ENCODE results near the gene DDIT4L. TPM values are rescaled to one million over a fixed set of nuclear protein-coding genes. Genes with fewer than 3 reads are reported as not detected.
A peak's percentile ranks its signal among the peaks of the same experiment; 100 is the strongest.

Gene DDIT4L, protein sequence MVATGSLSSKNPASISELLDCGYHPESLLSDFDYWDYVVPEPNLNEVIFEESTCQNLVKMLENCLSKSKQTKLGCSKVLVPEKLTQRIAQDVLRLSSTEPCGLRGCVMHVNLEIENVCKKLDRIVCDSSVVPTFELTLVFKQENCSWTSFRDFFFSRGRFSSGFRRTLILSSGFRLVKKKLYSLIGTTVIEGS
- total RNA-seq = 3.3 and 6.4 TPM in 2 replicates
- polyA plus RNA-seq = 10.8 and 14.2 TPM in 2 replicates
- polyA plus RNA-seq (2012) = 6.1 and 6.9 TPM in 2 replicates
- polyA minus RNA-seq (ENCODE audit: low replicate concordance) = 1.5 and 2.2 TPM in 2 replicates

DNA sequence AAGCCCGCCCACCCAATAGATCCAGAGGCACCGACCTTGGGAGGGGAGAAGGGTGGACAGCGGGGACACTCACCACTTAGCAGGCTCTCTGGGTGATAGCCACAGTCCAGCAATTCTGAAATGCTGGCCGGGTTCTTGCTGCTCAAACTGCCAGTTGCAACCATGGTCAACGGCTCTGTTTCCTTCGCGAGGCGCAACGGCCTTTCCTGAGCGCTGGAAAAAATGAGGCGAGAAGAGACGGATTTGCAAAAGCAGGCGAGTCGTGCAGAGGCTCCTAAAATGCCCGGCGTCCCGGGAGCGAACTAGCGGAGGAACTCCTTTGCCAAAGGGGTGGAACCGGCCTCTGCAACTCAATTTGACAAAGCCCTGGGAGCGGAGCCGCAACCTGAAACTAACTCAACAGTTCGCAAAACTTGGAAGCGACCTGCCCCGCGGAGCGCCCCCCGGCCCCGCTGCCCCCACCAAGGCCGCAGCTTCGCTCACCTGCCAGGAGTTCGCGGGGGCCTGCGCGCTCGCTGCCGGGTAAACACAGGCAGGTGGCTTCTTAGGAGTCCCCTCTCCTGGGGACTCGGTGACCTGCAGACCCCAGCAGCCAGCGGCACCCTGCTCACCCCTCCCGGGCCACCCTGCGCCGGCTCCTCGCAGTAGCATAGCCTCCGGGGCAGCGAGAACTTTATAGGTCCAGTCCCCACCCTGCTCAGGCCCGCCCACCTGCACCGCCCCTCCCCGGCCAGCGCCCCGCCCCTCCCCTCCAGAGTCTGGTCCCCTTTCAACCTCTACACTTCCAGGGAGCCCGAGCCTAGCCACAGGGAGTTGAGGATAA, at the start of gene DDIT4L:
TSS of gene DDIT4L (minus strand) at position 649 of the 823 bp plus-strand sequence. CDS start at position 164, 485 bp downstream.
- Histone ChIP-seq H2AFZ (ENCODE audit: low read length) (peak within 1 kb of the TSS; percentile 86), H3K27me3 (ENCODE audit: control insufficient read depth, insufficient read depth, low read length) (no peaks in the 10 kb centered on the region), H3K9me3 (ENCODE audit: control insufficient read depth, insufficient read depth, low read depth, low read length) (no peaks in the 10 kb centered on the region), H3K4me1 (ENCODE audit: control insufficient read depth, extremely low read depth, insufficient read depth, low read length) (no peaks in the 10 kb centered on the region), H3K4me2 (ENCODE audit: extremely low read depth, insufficient read depth, low read length) (peak within 1 kb of the TSS; percentile 86), H3K4me3 (replicated peaks in 1 of 4; ENCODE audit: control extremely low read depth in 1 of 4, insufficient read depth in 1 of 4, low read depth in 3 of 4, low read length in 4 of 4) (peak within 1 kb of the TSS; percentile 70 to 73 (median 72)), H4K20me1 (ENCODE audit: control insufficient read depth, extremely low read depth, insufficient read depth, low read length) (no peaks in the 10 kb centered on the region), H3K9ac (ENCODE audit: insufficient read depth, low read length) (peak within 1 kb of the TSS; percentile 41), H3K27ac (ENCODE audit: insufficient read depth, low read length) (no peak within 1 kb of the TSS), H3K79me2 (ENCODE audit: control insufficient read depth, insufficient read depth, low read length) (no peaks in the 10 kb centered on the region), H3K36me3 (ENCODE audit: control insufficient read depth, insufficient read depth, low read length) (no peaks in the 10 kb centered on the region)
- TF ChIP-seq, protein P1, sequence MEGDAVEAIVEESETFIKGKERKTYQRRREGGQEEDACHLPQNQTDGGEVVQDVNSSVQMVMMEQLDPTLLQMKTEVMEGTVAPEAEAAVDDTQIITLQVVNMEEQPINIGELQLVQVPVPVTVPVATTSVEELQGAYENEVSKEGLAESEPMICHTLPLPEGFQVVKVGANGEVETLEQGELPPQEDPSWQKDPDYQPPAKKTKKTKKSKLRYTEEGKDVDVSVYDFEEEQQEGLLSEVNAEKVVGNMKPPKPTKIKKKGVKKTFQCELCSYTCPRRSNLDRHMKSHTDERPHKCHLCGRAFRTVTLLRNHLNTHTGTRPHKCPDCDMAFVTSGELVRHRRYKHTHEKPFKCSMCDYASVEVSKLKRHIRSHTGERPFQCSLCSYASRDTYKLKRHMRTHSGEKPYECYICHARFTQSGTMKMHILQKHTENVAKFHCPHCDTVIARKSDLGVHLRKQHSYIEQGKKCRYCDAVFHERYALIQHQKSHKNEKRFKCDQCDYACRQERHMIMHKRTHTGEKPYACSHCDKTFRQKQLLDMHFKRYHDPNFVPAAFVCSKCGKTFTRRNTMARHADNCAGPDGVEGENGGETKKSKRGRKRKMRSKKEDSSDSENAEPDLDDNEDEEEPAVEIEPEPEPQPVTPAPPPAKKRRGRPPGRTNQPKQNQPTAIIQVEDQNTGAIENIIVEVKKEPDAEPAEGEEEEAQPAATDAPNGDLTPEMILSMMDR (conservative IDR thresholded peaks at IDR 0.05 in 1 of 2, IDR thresholded peaks at IDR 0.05 in 1 of 2; ENCODE audit: low read depth in 1 of 2, low read length in 2 of 2) = no peak
- TF ChIP-seq EZH2 (IDR thresholded peaks at IDR 0.05; ENCODE audit: low read length, missing control alignments) = no peak
- peak; percentile 34 to 35 for DNase-seq (ENCODE audit: low read depth in 2 of 2)

DNA sequence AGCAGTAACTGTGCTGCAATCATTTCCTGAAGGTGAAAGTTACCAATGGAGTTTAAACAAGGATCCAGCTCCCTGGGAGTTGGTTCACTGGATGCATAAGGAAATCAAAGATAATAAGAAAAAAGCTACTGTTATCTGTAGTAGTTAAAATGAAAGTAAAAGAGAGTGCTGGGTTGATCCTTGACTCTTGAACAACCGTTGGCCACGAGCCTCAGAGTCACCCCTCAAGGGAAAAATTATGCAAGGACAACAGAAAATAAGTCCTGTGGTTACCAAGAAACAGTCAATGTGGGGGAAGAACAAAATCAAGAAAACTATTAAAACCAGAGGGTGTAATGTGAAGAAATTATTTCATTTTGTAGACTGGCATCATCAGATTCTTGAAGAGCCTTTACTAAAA, 49.7 kb upstream of the DDIT4L start:
- H4K20me1 ChIP-seq (ENCODE audit: control insufficient read depth, extremely low read depth, insufficient read depth, low read length) = no peaks in the 10 kb centered on the region
- H3K9me3 ChIP-seq (ENCODE audit: control insufficient read depth, insufficient read depth, low read depth, low read length) = no peaks in the 10 kb centered on the region
- no peak overlapping the region for H2AFZ ChIP-seq (ENCODE audit: low read length)
- H3K79me2 ChIP-seq (ENCODE audit: control insufficient read depth, insufficient read depth, low read length) = no peaks in the 10 kb centered on the region
- no peak overlapping the region for H3K27ac ChIP-seq (ENCODE audit: insufficient read depth, low read length)
- H3K4me3 ChIP-seq (replicated peaks in 1 of 4; ENCODE audit: control extremely low read depth in 1 of 4, insufficient read depth in 1 of 4, low read depth in 3 of 4, low read length in 4 of 4) = no peak overlapping the region
- no peaks in the 10 kb centered on the region for H3K4me1 ChIP-seq (ENCODE audit: control insufficient read depth, extremely low read depth, insufficient read depth, low read length)
- H3K4me2 ChIP-seq (ENCODE audit: extremely low read depth, insufficient read depth, low read length) = no peak overlapping the region
- no peak for TF ChIP-seq EZH2 (IDR thresholded peaks at IDR 0.05; ENCODE audit: low read length, missing control alignments)
- TF ChIP-seq, protein P1 (conservative IDR thresholded peaks at IDR 0.05 in 1 of 2, IDR thresholded peaks at IDR 0.05 in 1 of 2; ENCODE audit: low read depth in 1 of 2, low read length in 2 of 2) = no peak
- H3K36me3 ChIP-seq (ENCODE audit: control insufficient read depth, insufficient read depth, low read length) = no peaks in the 10 kb centered on the region
- DNase-seq (ENCODE audit: low read depth in 2 of 2) = no peak
- no peak overlapping the region for H3K9ac ChIP-seq (ENCODE audit: insufficient read depth, low read length)
- H3K27me3 ChIP-seq (ENCODE audit: control insufficient read depth, insufficient read depth, low read length) = no peaks in the 10 kb centered on the region

DNA sequence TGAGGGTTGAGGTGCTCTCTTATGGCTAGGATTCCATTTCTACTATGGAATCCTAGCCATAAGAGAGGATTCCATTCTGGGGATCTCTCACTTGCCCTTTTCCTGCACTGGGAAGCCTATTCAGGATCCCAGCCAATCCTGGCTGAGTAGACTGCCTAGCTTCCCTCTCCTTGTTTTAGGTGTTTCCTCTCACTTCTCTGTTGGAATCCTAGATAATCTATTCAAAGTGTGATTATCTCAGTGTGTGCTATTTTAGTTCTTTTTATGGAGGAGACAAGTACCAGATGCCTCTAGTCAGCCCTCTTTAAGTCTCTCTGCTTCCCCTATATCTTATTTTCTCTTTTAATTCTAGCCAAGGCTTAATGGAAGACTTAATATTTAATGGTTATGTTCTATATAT, 34.5 kb upstream of the DDIT4L start:
- Histone ChIP-seq H4K20me1 (ENCODE audit: control insufficient read depth, extremely low read depth, insufficient read depth, low read length) (no peaks in the 10 kb centered on the region), H3K4me1 (ENCODE audit: control insufficient read depth, extremely low read depth, insufficient read depth, low read length) (no peaks in the 10 kb centered on the region), H3K79me2 (ENCODE audit: control insufficient read depth, insufficient read depth, low read length) (no peaks in the 10 kb centered on the region), H3K9me3 (ENCODE audit: control insufficient read depth, insufficient read depth, low read depth, low read length) (no peaks in the 10 kb centered on the region), H3K4me3 (replicated peaks in 1 of 4; ENCODE audit: control extremely low read depth in 1 of 4, insufficient read depth in 1 of 4, low read depth in 3 of 4, low read length in 4 of 4) (no peak overlapping the region), H3K27me3 (ENCODE audit: control insufficient read depth, insufficient read depth, low read length) (no peaks in the 10 kb centered on the region), H3K9ac (ENCODE audit: insufficient read depth, low read length) (no peak overlapping the region), H3K27ac (ENCODE audit: insufficient read depth, low read length) (no peak overlapping the region), H3K4me2 (ENCODE audit: extremely low read depth, insufficient read depth, low read length) (no peak overlapping the region), H2AFZ (ENCODE audit: low read length) (no peak overlapping the region), H3K36me3 (ENCODE audit: control insufficient read depth, insufficient read depth, low read length) (no peaks in the 10 kb centered on the region)
- no peak for TF ChIP-seq EZH2 (IDR thresholded peaks at IDR 0.05; ENCODE audit: low read length, missing control alignments)
- TF ChIP-seq, protein P1 (conservative IDR thresholded peaks at IDR 0.05 in 1 of 2, IDR thresholded peaks at IDR 0.05 in 1 of 2; ENCODE audit: low read depth in 1 of 2, low read length in 2 of 2) = no peak
- DNase-seq (ENCODE audit: low read depth in 2 of 2) = no peak
